HL-60/S4 treated with phorbol 12-myristate 13-acetate at 8.2 ng/mL for 4 days and 3 days (cell line): Measurements from ENCODE around the gene PODXL2.
"Not testable (repeated sequence)": the region's sequence is repeated elsewhere in the genome, so short reads cannot be mapped to it uniquely, and the experiment has no call there.

ENCODE experiments used
- in situ Hi-C: fragments of 300-500 bp; cut with MboI; formaldehyde crosslinking; loops from 2 replicates; pipeline ENCODE4 v1.15.0; 2022; ENCODE audit warnings: low sequenced_read_pairs

The PODXL2 gene

GRCh38 chr3:127605547-127605946, 23.4 kb upstream of the PODXL2 start:
- in situ Hi-C loops = not testable (repeated sequence)

- in situ Hi-C loops = no loop called here
Measured at GRCh38 chr3:127606086-127606805, 22.7 kb upstream of the PODXL2 start.

GRCh38 chr3:127606981-127607595, 21.9 kb upstream of the PODXL2 start:
- in situ Hi-C loops = no loop called here

DNA sequence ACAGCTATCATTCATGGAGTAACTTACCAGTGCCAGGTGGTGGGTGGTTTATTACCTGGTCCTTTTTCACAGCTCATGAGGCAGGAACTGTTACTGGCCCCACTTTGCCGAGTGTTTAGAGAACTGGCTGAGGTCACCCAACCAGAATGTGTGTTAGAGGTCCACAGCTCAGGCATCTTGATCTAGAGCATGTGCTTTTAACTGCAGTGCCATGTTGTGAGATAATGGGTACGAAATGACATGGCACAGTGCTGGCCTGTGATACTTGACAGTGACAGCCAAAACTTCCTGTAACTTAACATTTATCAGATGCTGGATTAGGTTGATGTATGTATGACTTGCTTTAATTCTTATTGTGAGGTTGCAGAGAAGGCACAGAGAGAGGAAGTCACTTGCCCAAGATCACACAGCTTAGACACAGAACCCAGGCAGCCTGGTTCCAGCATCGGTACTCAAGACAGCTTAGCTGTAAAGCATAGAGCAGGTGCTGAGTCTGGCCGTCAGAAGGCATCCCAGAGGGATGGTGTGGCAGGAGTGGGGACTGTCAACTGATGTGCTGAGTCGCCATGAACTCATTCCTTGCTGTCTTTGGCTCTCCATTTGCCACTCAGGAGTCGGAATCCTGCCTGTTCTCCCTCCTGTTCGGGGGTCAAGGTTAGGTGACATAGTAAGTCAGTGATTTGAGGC, 21.2 kb upstream of the PODXL2 start:
- in situ Hi-C loops = no loop called here

GRCh38 chr3:127608362-127608718, 20.6 kb upstream of the PODXL2 start:
- in situ Hi-C loops = no loop called here

DNA sequence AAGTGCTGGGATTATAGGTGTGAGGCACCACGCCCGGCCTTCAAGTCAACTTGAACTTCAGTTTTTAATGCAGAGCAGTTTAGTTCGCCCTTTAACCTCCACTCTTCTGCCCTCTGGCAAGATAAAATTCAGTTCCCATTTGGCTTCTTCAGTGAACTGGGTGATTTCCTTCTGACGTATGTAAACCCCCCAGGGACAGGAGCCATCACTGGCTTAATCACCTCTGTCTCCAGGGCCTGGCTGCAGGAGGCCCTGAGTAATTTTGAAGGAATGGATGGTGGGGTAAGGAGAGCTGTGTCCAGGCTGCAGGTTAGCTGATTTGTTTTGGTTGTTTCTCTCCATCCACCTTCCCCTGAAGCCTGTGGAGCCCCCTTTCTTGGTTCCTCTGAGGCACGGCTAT, 18.9 kb upstream of the PODXL2 start:
- in situ Hi-C loops = no loop called here

GRCh38 chr3:127611251-127611650, 17.7 kb upstream of the PODXL2 start:
- in situ Hi-C loops = no loop called here

- in situ Hi-C loops = no loop called here
Measured at GRCh38 chr3:127612966-127613365, 16.0 kb upstream of the PODXL2 start.

GRCh38 chr3:127613406-127613805, 15.6 kb upstream of the PODXL2 start:
- in situ Hi-C loops = no loop called here

- in situ Hi-C loops = no loop called here
Measured at GRCh38 chr3:127614928-127615589, 13.9 kb upstream of the PODXL2 start.

- in situ Hi-C loops = no loop called here
Measured at GRCh38 chr3:127615631-127616305, 13.2 kb upstream of the PODXL2 start.

- in situ Hi-C loops = no loop called here
Measured at GRCh38 chr3:127616836-127617605, 12.0 kb upstream of the PODXL2 start.

GRCh38 chr3:127618891-127619290, 10.1 kb upstream of the PODXL2 start:
- in situ Hi-C loops = no loop called here

DNA sequence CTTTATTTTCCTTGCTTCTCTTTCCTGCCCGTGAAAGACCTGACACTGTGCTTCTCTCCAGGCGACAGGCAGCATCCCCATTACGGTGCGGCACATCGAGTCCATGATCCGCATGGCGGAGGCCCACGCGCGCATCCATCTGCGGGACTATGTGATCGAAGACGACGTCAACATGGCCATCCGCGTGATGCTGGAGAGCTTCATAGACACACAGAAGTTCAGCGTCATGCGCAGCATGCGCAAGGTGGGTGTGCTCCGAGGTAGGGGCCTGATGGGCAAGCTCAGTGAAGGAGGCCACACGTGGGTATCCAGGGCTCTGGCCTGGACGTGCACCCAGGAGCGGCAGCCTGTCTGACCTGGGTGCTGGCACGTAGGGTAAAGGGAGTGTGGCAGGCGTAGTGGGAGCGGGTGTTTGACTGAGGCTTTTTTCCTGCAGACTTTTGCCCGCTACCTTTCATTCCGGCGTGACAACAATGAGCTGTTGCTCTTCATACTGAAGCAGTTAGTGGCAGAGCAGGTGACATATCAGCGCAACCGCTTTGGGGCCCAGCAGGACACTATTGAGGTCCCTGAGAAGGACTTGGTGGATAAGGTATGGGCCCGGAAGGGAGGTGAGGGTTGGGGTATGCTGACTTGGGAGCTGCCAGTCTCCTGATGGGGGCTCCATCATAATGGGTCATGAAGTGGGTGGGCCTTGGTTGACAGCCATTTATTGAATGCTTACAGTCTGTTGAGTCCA, 8.2 kb upstream of the PODXL2 start:
- in situ Hi-C loops = no loop called here

DNA sequence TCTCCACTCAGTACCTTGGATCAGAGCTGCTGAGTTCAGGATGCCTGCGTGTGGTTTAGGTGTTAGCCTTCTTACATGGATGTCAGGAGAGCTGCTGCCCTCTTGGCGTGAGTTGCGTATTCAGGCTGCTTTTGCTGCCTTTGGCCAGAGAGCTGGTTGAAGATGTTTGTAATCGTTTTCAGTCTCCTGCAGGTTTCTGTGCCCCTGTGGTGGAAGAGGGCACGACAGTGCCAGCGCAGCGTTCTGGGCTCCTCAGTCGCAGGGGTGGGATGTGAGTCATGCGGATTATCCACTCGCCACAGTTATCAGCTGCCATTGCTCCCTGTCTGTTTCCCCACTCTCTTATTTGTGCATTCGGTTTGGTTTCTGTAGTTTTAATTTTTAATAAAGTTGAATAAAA, 7.0 kb upstream of the PODXL2 start:
- in situ Hi-C loops = no loop called here

GRCh38 chr3:127622772-127623576, 6.0 kb upstream of the PODXL2 start:
- in situ Hi-C loops = no loop called here

DNA sequence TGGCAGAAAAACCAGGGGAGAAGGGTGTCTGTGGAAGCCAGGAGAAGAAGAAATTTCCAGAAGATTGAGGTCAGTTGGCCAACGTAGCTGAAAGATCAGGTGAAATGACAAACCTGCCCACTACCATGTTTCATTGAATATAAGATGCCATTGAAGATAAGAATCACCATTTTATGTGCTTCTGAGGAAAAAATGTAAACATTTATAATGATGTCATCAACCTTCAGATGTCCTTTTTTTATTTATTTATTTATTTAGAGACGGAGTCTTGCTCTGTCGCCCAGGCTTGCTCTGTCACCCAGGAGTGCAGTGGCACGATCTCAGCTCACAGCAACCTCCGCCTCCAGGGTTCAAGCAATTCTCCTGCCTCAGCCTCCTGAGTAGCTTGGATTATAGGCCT, 4.9 kb upstream of the PODXL2 start:
- in situ Hi-C loops = no loop called here

- in situ Hi-C loops = no loop called here
Measured at GRCh38 chr3:127625821-127626220, 3.2 kb upstream of the PODXL2 start.

DNA sequence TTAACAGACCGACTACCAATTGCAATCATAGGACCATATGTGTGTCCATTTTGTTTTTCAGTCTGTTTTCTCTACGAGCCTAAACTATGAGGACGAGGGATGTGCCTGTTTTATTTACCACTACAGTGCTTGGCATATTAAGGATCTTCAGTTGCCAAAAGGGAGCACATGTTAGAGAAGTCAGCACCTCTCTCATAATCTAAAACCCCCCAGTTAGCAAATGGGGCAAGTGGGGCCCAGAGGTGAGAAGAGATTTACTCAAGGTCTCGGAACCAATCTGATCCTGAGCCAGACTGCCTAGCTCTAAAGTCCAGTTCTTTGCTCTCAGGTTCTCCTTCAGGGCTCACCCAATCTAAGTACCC, 578 bp upstream of the PODXL2 start:
- in situ Hi-C loops = no loop called here
